AG08395 (cell line): ENCODE measurements around the gene ERC1.

ENCODE experiments used
- DNase-seq: peaks from one replicate; pipeline ENCODE4 v3.0.0; 2012; ENCODE audit warnings: mixed read lengths, low spot score

The ERC1 gene

DNA sequence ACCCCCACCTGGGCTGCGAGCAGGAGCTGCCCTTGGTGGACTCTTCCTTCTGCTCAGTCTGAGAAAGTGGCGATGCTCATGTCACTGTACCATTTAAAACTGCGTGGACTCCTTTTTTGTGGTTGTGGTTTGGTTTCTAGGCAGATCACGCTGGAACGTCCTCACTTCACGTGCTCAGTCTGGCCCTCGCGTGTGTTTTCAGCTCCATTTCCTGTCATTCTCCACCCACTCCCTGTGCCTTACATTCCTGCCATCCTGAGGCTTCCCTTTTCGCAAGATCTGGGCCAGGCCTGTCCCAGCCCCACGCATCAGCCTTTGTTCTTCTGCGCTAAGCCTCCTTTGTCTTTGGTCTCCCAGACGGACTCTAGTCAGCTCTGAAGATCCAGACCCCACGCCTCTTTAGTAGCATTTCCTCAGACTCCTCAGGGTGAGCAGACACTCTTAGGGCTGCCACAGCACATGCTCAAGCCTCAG, 497.9 kb downstream of the ERC1 start:
- DNase-seq, result peak; percentile 55

DNA sequence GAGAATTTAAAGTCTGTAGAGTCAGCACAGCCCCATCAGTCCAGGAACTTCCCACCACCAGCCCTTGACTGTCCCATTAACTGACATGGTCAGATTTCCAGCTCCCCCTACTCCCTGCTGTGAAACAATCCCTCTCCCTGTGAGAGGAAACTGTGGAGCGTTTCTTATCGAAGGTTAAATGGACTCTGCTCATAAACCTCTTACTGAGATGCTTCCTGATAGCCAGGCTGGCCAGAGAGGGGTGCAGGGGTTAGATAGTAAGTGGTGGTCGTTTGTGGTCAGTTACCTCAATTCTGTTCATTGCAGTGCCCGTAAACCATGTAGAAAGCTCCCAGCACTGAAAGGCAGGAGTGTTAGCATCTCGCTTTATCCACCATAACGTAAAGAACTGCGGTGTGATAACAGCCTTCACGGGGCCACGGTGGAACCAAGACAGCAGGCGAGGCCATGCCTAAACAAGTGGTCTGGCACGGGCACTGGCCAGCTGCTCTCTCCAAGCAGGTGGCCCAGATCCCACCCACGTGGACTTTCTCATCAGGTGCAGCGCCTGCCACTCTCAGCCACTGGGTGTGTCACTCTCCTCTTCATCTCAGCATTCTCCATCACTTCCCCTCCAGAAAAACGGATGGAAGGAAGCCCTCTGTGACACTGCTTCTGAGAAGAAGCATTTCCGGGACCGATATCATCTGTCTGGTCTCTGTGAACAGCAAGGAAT, 501.1 kb downstream of the ERC1 start:
- no peak for DNase-seq

DNA sequence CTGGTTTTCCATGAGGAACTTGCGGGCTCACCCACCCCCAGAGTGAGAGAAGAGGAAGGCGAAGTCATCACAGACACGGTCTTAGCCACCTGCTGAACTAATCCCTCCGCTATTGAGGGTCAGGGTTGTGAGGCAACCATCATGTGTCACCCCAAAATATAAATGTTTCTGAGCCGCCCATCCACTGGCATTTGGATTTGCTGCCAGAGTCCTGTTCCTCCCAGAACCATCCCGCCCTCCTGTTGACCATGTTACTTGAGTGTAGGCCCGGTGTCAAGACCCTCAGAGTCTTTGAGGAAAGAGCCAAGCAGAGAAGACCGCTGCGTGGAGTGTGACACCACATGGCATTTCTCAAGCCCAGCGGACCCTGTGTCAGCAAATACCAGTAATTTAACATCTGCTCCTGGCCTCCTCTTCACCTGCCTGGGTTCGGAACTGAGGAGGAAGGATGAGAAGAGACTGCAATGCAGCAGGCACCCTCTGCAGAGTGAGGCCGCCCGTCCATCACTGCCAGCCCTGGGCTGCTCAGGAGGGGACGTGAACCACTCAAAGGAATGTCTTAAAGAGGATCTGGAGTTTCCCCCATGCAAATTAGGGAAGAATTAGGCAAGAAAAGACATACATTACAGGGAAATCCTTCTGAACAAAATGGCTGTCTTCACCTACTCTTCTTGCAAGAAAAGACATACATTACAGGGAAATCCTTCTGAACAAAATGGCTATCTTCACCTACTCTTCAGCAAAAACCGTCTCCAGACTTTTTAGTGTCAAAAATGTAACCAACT, 502.9 kb downstream of the ERC1 start:
- no peak for DNase-seq

DNA sequence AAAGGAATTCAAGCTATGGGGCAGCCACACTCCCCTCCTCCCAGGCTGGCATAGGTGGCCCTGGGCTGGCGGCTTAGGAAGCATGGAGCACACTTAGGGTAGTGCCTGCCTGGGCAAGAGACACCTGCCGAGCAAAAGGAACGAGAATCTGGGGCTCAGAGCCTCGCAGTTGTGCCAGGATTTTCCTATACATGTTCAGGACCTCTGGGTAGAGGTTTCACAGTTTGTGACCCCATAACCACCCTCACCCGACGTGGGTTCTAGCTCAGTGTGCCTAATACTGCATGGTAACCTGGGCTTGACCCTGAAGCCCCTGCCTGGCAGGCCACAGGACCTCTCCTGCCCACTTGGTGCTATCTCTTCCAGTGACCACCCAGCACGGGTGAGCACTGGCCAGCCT, 503.8 kb downstream of the ERC1 start:
- DNase-seq, result no peak

DNA sequence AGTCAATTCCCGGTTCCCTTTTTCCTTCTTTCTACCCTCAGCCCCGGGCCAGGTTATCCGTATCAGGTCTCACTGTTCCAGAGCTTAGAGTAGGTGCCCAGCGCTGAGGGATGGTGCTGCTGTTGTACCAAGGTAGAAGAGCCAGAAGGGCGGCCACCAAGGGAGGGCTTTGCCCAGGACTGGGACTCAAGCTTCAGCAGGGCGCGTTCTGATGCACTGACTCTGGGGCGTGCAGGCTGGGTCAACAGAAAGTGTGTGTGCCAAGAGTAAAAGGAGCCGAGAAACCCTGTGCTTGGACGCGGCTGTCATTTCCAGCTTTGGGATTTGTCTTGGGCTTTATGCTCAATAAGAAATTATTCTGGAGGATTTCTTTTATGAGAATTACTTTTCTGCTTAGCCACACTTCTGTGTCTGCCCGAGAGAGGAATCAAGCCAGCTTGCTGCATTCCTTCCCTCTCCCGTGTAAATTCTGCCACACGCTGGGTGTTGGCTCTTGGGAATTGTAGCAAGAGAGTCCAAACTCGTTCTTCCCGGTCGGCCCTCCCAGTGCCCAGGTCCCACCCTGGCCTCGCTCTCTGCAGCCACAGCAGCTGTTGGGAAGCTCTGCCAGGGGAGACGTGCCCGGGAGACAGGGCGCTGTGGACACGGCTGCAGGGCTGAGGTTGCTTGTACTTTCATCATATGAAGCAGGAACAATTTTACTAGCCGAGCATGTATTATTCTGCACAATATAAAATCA, 505.3 kb downstream of the ERC1 start:
- DNase-seq, result peak; percentile 21

DNA sequence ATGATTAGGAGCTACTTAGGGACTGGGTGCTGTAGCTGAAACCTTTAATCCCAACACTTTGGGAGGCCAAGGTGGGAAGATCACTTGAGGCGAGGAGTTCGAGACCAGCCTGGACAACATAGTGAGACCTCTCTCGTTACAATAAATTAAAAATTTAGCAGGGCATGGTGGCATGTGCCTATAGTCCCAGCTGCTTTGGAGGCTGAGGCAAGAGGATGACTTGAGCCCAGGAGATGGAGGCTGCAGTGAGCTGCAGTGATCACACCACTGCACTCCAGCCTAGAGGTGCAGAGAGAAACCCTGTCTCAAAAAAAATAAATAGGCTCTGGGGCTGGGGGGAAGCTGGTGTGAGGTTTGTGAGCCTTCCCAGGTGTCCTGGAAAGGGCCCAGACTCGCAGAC, 506.1 kb downstream of the ERC1 start:
- no peak for DNase-seq

DNA sequence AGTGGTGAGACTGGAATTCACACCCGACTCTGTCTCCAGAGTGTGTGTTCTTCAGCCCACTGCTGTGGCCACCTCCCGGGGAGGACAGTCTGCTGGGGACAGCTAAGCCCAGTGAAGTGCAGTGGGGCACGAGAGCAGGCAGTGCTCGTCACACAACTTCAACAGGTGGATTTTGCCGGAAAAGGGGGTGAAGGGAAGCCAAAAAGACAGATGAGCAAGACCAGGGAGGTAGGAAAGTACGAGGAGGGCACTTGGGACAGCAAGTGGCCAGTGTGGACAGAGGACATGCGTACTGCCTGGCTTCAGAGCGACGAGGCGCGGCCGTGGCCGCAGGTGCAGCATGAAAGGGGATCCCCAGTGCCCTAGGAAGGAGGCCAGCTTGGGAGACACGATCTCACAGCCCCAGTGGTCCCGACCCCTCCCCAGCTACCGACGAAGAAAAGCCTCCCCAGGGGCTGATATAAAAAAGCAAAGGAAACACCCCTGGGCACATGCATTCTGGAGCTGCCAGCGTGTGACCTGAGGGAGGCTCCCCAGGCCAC, 507.2 kb downstream of the ERC1 start:
- DNase-seq, result no peak

DNA sequence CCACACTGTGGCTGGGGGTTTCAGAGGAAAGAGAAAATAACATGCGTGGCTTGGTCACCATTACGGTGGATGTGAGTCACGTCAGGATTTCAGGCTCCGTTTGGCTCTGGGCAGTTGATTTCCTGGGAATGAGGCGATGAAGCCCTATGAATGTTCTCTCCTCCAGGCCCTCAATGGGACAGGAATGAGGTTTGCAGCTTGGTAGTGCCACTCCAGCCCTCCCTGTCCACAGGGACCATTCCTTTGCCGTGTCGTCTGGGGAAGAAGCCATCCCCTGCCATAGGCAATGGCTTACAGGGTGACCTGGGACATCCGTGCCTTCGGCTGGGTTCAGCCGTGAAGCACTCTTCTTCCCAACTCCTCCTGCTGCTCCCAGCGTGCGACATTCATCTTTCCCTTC, 508.3 kb downstream of the ERC1 start:
- no peak for DNase-seq

DNA sequence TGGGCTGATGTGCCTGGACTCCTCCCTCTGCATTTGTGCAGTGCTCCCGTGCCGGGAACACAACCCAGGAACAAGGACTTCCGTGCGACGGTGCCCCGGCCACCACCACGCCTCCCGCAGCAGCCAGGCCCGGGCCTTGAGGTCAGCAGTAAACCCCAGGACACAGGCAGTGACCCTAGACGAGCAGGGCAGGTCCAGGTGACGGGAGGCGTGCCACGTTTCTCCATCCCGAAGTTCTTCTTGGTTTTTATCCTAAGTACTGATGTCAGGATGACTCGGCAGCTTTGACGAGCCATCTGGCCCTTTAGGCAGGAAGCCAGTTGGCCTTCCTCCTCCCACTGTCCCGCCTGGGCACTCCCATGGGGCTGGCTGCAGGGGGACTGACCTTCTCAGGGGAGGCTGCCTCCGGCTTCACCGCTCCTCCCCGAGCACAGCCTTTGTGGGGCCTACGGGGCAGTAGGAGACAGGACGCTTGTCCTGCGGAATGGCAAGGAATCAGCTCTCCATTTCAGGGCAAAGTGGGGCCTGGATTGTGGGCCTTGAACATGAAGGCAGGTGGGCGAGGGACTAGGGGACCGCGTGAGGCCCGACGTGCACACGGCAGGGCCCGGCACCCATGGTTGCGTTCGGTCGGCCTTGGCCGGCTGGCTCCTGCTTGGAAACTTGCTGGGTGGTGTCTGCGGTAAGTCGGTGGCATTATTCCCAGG, 509.2 kb downstream of the ERC1 start:
- DNase-seq, result peak; percentile 86

DNA sequence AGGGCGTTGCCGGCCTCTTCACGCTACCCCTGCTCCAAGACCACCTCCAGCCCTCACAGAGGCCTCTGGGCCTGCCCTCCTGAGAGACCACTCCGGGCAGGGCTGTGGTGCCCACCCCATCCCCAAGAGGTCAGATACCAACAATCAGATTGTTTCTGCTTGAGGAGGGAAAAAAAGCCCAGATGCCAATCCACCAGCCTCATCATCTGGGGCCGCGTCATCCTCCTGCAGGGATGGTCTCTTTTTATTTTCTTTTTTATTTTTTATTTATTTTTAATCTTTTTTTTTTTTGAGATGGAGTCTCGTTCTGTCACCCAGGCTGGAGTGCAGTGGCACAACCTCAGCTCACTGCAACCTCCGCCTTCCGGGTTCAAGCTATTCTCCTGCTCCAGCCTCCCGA, 510.0 kb downstream of the ERC1 start:
- DNase-seq, result no peak

DNA sequence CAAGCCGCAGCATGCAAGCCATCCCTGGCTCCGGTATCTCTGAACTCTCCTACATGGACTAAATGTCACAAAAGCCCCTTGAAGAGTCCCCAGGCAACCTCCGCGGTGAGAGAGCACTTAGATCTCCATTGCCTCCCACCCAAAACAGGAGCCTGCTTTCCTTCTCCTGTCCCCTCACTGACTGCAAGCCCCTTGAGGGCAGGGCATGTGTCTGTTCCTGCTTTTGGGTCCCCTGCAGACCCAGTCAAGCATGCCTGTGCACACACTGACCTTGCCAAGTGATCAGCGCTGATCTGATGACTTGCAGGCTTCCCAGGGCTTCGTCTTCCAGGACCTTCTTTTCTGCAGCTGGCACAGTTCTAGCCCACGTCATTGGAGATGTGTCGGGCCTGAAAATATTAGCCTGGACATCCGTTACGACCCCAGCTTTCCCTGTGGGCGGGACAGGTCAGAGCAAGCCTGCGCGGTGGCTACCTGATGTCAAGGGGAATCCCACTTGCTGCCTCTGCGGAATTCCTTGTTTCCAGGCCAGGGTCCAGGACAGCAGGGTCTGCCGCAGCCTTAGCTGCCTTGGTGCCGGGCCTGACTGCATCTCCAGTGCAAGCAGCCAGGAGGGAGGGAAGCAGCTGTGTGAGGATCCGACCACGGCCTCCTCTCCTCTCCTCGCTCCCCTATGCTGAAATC, 510.8 kb downstream of the ERC1 start:
- no peak for DNase-seq

DNA sequence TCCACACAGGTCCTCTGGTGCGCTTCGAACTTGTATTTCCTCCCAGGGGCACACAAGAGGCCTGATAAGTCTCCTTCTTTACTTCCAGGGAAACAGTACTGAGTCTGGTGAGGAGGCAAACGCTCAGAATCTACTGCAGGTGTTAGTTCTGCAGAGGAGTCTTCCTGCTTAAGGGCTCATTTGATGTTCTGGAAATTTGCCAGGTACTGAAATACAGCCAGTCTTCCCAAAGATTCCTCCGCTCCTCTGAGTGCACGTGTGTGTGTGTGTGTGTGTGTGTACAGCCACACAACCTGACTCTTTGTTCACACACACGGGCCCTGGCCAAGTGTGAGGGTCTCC, 511.3 kb downstream of the ERC1 start:
- DNase-seq, result no peak

DNA sequence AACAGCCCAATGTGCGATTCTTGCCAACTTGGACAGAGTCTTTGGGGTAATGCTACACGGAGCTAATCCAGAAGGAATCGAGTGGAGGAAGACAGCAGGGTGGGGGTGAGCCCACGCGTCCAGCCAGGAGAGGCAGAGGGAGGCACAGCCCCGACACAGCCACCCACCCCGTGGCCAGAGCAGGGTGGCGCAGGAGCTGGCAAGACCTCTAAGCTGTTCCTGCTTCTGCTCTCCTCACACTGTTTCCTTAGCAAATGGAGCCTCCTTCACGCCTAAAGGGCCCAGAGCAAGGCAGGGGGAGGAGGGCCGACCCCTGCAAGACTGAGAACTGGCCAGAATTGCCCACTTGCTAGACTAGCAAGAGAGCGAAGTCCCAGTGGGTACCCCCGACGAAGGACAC, 511.8 kb downstream of the ERC1 start:
- DNase-seq, result no peak

DNA sequence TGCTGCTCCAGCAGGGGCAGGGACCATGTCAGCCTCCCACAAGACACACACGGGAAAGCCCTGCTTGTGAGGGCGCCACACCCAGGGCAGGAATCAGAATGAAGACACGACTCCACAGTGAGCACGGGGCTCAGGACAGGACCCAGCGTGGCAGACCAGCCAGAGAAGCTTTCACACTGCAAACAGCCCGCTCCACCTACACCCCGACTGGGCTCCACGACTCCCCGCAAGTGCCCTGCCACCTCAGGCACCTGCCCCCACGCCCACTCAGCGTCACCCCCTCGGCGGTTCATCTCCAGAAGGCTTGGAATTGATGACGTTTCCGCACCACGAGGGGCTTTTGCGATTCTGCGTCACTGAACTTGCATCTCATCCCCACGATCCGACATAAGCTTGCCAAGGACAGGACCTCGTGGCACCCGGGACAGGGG, 512.3 kb downstream of the ERC1 start:
- no peak for DNase-seq

DNA sequence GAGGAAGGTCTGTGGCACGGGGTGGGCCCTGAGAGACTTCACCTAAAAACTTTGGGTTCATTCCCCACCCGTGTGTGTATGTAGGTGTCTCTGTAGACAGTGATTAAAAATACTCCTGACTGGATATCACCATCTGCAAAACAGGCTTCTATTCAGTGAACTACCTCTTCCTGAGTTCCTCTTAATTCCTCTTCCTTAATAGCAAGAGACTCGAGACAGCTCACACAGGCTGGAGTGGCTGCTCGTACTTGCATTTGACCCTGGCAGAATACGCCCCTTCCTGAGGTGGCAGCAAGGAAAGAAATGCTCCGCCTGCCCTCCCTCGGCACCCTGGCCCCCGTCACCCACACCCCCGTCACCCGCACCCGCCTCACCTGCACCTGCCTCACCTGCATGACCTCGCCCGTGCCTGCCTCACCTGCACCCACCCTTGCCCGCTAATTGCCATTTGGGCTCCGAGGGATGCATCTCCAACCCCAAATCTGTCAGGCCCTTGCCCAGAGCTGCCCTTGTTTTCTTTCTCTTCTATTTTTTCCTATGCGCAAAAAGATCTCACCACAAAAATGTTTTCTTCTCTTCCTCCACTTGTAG, 513.4 kb downstream of the ERC1 start:
- no peak for DNase-seq

DNA sequence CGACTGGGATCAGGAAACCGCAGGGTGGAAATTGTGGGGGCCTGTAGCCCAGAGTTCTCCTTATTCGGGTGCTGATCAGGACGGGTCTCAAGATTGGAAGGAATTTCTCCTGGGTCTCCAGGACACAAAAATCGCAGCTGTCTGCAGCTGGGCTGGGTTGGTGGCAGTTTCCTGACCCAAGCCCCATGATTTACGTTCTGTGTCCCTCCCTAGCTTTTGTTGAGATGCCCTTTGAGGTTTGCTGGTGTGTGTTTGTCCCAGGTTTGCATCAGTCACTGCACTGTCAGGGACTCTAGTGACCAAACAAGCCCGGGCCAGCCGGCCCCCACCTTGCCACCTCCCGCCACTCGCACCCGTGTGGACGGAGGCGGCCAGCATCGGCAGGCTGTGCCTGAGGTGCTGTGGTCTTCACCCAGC, 513.9 kb downstream of the ERC1 start:
- no peak for DNase-seq

DNA sequence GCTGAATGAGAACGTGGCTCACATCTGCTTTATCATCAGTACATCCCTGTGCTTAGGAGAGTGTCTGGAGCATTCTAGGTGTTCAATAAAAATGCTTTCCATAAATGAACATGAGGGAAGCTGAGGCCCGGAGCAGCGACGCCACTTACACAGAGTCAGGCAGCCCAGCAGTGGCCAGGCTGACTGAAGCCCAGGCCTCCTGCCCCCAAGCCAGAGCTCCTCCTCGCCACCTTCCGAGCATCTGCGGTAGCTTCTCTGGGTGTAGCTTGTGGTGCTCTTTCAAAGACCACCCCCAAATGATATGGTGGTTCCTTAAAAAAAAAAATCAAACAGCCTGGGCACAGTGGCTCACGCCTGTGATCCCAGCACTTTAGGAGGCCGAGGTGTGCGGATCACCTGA, 514.6 kb downstream of the ERC1 start:
- DNase-seq, result no peak

DNA sequence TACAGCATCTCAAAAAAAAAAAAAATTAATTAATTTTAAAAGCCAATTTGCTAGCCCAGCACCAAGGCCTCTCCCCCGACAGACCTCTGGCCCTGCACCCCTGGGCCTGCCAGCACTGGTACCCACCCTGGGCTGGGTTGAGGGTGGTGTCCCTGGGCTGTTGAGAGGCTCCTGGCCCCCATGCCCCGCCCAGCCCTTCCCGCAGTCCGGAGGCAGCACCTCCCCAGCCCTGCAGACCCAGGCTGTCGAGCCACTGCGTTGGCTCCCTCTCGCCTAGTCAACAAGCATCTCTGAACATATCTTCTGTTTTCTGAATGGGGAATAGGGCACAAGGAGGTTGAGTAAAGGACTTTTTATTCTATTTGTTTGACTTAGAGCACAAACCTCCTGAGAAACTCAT, 516.3 kb downstream of the ERC1 start:
- DNase-seq, result no peak

DNA sequence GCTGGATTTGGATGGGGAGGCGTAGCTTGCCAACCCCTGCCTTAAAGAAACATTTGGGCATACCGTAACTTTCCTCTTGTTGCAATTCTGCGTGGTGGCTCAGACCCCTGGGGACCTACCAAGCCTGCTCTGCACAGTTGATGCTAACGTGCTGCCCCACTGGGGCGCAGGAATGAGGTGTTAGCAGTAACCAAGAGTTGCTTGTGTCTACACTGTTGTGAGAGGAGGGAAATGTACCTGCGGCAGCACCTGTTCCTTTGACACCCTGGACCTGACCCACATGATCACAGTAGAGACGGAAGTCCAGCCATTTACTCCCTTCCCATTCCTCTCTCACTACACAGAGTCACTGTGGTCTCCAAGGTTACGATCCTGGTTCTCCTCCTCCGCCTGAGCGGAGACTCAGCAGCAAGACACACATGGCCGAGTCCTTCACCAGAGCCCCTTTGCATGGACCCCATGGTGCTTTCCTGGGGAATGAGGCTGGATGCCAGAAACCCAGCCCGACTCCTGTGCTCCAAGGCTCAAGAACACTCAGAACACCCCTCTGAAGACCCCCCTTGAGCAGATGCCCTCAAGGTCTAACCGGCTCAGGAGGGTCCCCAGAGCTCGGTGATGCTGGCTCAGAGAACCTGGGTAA, 518.5 kb downstream of the ERC1 start:
- no peak for DNase-seq

DNA sequence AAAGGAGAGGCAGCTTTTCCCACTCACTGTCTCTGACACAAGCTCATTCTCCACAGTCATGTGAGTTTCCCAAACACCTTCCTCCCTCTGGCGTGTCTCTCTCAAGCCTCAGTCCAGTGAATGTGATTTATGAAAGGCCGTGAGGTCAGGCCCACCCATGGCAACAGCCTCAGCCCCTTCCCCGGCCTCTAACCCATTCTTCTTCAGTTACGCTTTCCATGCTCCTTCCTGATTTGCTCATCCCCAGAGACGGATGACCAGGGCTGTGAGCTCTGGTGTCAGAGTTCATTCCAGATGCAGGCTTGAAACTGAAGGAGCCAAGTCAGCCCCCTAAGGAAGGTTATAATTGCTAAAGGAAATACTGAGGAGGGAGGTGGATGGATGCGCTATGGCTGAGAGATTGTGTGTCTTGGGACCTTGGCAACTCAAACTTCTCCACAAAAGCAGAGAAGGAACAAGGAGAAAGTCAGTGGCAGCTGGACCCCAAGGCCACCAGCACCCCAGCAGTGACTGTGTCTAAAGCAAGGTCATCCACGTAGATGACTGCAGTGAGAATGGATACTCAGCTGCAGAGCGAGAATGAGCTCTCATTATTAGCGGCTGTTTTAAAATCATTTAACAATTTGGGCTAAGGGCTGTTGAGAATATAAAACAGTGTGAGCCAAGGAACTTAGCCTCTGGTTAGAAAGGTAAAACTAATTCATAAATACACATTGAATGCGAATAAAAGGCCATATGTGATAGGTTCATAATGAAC, 519.2 kb downstream of the ERC1 start:
- DNase-seq, result no peak
